ENCODE data around the gene RIPPLY2.

GRCh38 chr6:83812595-83812994, 40.6 kb upstream of the RIPPLY2 start:
- TF ChIP-seq GATA2 (IDR thresholded peaks at IDR 0.05; ENCODE audit: low read depth, low read length) (no peak), GATA3 (IDR thresholded peaks at IDR 0.05; ENCODE audit: low read depth, low read length) (no peak)

Data from SH-SY5Y (cell line).